Erythroblast (primary cell): ENCODE data around the gene HMGCS2.

ENCODE experiments used
- GATA1 ChIP-seq: IDR thresholded peaks from 2 replicates; pipeline ENCODE4 v1.6.1; 2011; ENCODE audit warnings: low read depth, mild to moderate bottlenecking, control low read depth, low read length, moderate library complexity
- POLR2A ChIP-seq: IDR thresholded peaks from 2 replicates; pipeline ENCODE4 v1.6.1; 2011; ENCODE audit warnings: mild to moderate bottlenecking, low read length

DNA sequence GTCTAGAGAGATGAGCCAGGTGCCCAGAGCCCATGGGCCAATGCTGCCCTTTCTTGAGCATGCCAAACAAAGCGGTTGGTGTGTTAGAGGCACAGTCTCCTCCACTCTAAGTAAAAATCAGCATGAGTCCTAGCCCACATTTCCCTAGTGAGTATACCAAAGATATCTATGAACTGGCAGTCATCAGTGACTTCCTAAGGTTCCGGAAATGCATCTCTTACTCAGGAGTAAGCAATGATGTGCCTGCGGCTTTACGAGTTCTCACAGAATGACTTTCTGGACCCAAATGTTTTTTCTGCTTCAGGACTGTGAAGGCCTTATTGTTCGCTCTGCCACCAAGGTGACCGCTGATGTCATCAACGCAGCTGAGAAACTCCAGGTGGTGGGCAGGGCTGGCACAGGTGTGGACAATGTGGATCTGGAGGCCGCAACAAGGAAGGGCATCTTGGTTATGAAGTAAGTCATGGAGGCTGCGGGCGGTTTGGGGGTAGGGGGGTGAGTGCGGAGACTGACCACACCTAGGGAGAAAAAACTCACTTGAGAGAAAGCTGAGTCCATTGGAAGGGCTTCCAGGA is 47.8 kb downstream of the HMGCS2 start:
- no peak for TF ChIP-seq POLR2A
- no peak for TF ChIP-seq GATA1
